CD8-positive, alpha-beta memory T cell (primary cell): ENCODE measurements around the gene IQCB1. TPM values are rescaled to one million over a fixed set of nuclear protein-coding genes. Genes with fewer than 3 reads are reported as not detected.

Experiments used
- CTCF ChIA-PET: fragments of 350-600 bp; sonication (Branson Sonifier 250); formaldehyde crosslinking; loops from one replicate; lab custom pipeline; 2021; ENCODE audit warnings: antibody characterized with exemption; lab: Charles Lee
- POLR2A ChIA-PET: fragments of 350-600 bp; sonication (Branson Sonifier 250); formaldehyde crosslinking; loops from one replicate; lab custom pipeline; 2021; ENCODE audit warnings: antibody characterized with exemption; lab: Charles Lee
- DNase-seq, 5 donors: peaks; one replicate each; pipeline versions ENCODE4 v3.0.0 to v3.0.0-alpha.2; 2020 to 2022; ENCODE audit warnings: mixed read lengths in 1 of 5
- H3K27ac ChIP-seq: one replicate; pipeline ENCODE4 v1.7.0; 2013; ENCODE audit warnings: low read depth, mild to moderate bottlenecking, low read length, moderate library complexity
- H3K27me3 ChIP-seq: 2 replicates; pipeline ENCODE4 v1.7.0; 2013; ENCODE audit warnings: low read length, mild to moderate bottlenecking; ENCODE audit not compliant: insufficient read depth, poor library complexity, severe bottlenecking
- H3K36me3 ChIP-seq: 2 replicates; pipeline ENCODE4 v1.7.0; 2013; ENCODE audit warnings: mild to moderate bottlenecking, low read length, moderate library complexity; ENCODE audit not compliant: insufficient read depth
- H3K4me1 ChIP-seq: 2 replicates; pipeline ENCODE4 v1.7.0; 2013; ENCODE audit warnings: mild to moderate bottlenecking, low read length, moderate library complexity; ENCODE audit not compliant: insufficient read depth
- H3K4me3 ChIP-seq: 2 replicates; pipeline ENCODE4 v1.7.0; 2013; ENCODE audit warnings: mild to moderate bottlenecking, low read length
- H3K9me3 ChIP-seq: 2 replicates; pipeline ENCODE4 v1.7.0; 2013; ENCODE audit warnings: mild to moderate bottlenecking, low read length
- H3K27ac Mint-ChIP-seq, 8 donors: one replicate each; pipeline ENCODE4 v1.8.0; 2020 to 2021; ENCODE audit warnings: mixed read lengths in 8 of 8, mild to moderate bottlenecking in 6 of 8, inconsistent platforms in 3 of 8, moderate library complexity in 3 of 8
- H3K27me3 Mint-ChIP-seq, 2 donors: one replicate each; pipeline ENCODE4 v1.8.0; 2020 to 2021; ENCODE audit warnings: mixed read lengths in 2 of 2, mild to moderate bottlenecking in 1 of 2, moderate library complexity in 1 of 2
- H3K36me3 Mint-ChIP-seq, 3 donors: one replicate each; pipeline ENCODE4 v1.8.0; 2020 to 2021; ENCODE audit warnings: mixed read lengths in 3 of 3, inconsistent platforms in 1 of 3, mild to moderate bottlenecking in 1 of 3
- H3K4me1 Mint-ChIP-seq, 3 donors: one replicate each; pipeline ENCODE4 v1.8.0; 2020 to 2021; ENCODE audit warnings: mixed read lengths in 3 of 3, inconsistent platforms in 1 of 3, mild to moderate bottlenecking in 1 of 3
- H3K4me3 Mint-ChIP-seq, 7 donors: one replicate each; pipeline ENCODE4 v1.8.0; 2020 to 2021; ENCODE audit warnings: mixed read lengths in 7 of 7, mild to moderate bottlenecking in 6 of 7, moderate library complexity in 4 of 7, inconsistent platforms in 2 of 7
- H3K9me3 Mint-ChIP-seq, 5 donors: one replicate each; pipeline ENCODE4 v1.8.0; 2020 to 2022; ENCODE audit warnings: mixed read lengths in 5 of 5, mild to moderate bottlenecking in 3 of 5, moderate library complexity in 2 of 5, inconsistent platforms in 1 of 5
- polyA plus RNA-seq: library from polyadenylated mRNA; unstranded; fragments of 300-500 nt; fragmentation: Illumina TruSeq; gene quantifications from one replicate; pipeline ENCODE4 v1.2.3, GENCODE V29; 2021
- total RNA-seq, 2 experiments: library from RNA; stranded (reverse); gene quantifications; one replicate each; pipeline ENCODE4 v1.2.3, GENCODE V29; 2021

Gene IQCB1
- total and polyA plus RNA-seq, 3 experiments from 2014 or later = 21.3 to 27.4 (median 27.3) TPM

DNA sequence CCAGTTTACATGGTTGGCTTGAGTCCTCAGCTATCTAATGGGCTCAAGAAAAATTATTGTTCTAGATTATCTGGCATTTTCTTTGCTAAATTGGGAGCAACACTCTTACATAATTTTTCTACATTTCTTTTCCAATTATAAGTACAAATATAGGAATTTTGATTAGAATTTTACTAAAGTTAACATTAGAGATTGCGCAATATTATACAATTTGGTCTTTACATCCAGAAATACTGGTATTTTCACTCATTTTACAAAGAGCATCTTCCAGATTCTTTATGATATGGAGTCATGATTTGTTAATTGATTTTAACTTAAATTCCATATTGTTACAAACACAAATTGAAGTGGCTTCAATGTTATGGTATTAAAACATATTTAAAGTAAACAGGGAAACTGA is 65.6 kb downstream of the IQCB1 start:
- Mint-ChIP-seq H3K27ac (no peak overlapping the region), H3K4me3 (no peak overlapping the region), H3K36me3 (peaks cover 14 to 53% (median 15%) of the 10 kb centered on the region in 3 donors), H3K4me1 (no peaks in the 10 kb centered on the region), H3K9me3 (no peaks in the 10 kb centered on the region), H3K27me3 (no peaks in the 10 kb centered on the region)
- ChIA-PET POLR2A (no interaction called here), CTCF (no interaction called here)
- Histone ChIP-seq H3K4me1 (no peaks in the 10 kb centered on the region), H3K27ac (no peak overlapping the region), H3K27me3 (no peaks in the 10 kb centered on the region), H3K9me3 (no peaks in the 10 kb centered on the region), H3K36me3 (peaks cover 4% of the 10 kb centered on the region), H3K4me3 (no peak overlapping the region)
- no peak for DNase-seq

DNA sequence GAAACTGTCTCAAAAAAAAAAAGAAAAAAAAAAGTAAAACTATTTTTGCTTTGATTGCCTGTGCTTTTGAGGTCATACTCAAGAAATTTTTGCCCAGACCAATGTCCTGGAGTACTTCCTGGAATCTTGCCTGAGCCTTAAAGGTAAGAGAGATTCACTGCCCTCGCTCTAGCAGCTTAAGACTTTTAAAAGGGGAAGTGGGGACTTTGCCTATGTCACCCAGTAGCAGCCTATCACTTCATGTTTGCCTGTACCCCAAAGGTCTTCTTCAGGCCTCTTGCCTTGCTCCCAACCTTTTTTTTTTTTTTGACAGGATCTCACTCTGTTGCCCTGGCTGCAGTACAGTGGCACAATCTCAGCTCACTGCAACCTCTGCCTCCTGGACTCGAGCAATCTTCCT is 66.4 kb downstream of the IQCB1 start:
- Mint-ChIP-seq H3K4me1 (no peaks in the 10 kb centered on the region), H3K27me3 (no peaks in the 10 kb centered on the region), H3K9me3 (no peaks in the 10 kb centered on the region), H3K27ac (no peak overlapping the region), H3K36me3 (peaks cover 7 to 45% (median 11%) of the 10 kb centered on the region in 3 donors), H3K4me3 (no peak overlapping the region)
- Histone ChIP-seq H3K27me3 (no peaks in the 10 kb centered on the region), H3K4me3 (no peak overlapping the region), H3K36me3 (peaks cover 2% of the 10 kb centered on the region), H3K9me3 (no peaks in the 10 kb centered on the region), H3K4me1 (no peaks in the 10 kb centered on the region), H3K27ac (no peak overlapping the region)
- CTCF ChIA-PET = no interaction called here
- DNase-seq = no peak
- POLR2A ChIA-PET = interaction anchor here (0.5 kb wide), 1 partner anchor 10 kb away, joined by 3 read pairs; no protein-coding TSS in a partner anchor

DNA sequence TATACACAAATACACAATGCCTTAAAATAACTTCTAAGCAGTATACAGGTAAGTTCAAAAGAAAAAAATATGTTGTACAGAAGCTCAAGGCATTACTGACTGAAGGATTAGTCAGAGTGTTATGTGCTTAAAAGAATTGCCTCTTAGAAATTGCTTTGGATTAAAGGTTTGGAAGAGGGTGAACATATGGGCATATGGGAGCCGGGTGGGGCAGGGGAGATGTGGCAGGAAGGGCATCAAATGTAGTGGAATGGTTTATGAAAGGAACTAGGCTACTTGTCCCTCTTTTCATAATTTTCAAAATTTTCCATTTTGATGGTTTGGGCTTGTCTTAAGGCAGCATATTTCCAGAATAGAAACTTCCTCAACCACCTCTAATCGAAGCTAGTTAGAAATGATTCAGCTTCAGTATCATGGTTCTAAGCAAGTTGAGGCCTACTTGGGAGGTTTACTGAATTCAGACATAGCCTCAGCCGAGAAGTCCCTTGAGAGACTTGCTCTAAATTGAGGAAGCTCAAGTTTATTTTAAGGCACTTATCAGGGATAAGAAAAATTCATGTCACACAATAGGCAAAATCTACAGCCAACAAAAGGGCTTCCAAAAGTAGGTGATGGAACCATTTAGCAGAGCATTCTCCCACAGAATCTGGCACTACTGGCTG is 75.2 kb downstream of the IQCB1 start:
- Histone ChIP-seq H3K9me3 (no peaks in the 10 kb centered on the region), H3K27ac (no peak overlapping the region), H3K4me3 (no peak overlapping the region), H3K4me1 (no peaks in the 10 kb centered on the region), H3K36me3 (no peaks in the 10 kb centered on the region), H3K27me3 (no peaks in the 10 kb centered on the region)
- no peak overlapping the region for H3K4me3 Mint-ChIP-seq
- no peaks in the 10 kb centered on the region for H3K4me1 Mint-ChIP-seq
- DNase-seq = no peak
- ChIA-PET POLR2A (no interaction called here), CTCF (no interaction called here)
- no peak overlapping the region for H3K27ac Mint-ChIP-seq
- peaks cover 0 to 16% of the 10 kb centered on the region in 2 donors for H3K27me3 Mint-ChIP-seq
- peaks cover 0 to 4% (median 0%) of the 10 kb centered on the region in 3 donors for H3K36me3 Mint-ChIP-seq
- no peaks in the 10 kb centered on the region for H3K9me3 Mint-ChIP-seq

DNA sequence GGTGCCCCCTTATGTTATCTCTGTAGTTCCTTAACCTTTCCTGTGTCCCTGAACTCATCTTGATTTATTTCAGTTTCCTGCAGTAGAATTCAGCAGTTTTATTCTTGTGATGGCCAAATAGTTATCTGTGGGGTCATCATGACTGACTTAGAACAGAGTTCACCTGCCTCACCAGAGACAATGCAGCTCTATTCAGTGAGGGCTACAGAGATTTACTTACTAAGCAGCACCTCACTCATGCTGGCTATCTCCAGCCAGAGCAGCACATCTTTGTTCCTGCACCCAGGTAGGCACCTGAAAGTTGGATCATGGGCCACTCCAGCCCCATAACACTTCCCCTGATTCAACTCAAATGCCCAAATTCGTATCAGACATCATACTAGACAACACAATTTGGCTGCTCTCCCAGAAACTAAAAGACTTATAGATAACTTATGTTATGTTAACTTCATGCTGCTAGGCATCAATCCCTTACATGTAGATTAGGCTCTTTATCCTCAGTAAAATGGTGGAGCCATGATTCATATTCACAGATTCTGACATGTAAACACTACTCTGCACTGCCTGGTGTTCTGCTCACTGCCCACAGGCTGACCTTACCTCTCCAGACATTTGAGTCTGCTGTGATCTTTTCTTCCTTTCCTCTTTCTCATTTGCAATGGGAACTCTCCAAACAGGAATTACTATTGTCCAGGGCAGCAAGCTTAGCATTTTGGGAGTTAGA is 76.0 kb downstream of the IQCB1 start:
- H3K4me3 Mint-ChIP-seq = no peak overlapping the region

DNA sequence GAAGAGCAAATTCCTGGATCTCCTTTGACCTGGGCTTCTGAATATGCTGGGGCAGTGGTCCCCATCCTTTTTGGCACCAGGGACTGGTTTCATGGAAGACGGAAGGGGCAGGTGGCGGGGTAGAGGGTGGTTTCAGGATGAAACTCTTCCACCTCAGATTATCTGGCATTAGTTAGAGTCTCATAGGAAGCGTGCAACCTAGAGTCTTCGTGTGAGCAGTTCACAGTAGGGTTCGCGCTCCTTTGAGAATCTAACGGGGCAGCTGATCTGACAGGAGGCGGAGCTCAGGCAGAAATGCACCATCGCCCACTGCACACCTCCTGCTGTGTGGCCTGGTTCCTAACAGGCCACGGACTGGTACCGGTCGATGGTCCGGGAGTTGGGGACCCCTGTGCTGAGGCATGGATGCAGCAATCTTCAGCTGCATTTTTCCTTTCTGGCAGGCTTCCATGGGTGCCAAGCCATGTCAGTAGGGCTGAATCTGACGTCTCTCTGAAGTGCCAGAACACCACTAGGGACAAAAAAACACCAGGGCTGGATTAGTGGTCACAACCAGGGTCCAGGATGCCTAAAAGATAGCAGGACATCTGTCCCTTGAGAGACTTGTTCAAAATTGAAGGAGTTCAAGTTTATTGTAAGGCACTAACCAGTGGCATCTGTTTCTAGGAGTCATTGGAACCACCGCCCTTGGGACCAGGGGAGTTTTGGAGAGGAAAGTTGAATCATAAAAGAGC is 76.9 kb downstream of the IQCB1 start:
- H3K36me3 Mint-ChIP-seq = peaks cover 0 to 4% (median 0%) of the 10 kb centered on the region in 3 donors
- POLR2A ChIA-PET = no interaction called here
- peak overlapping the region in 1 of 8 donors; percentile 23 for H3K27ac Mint-ChIP-seq
- CTCF ChIA-PET = no interaction called here
- H3K27me3 Mint-ChIP-seq = peaks cover 0 to 16% of the 10 kb centered on the region in 2 donors
- H3K4me3 Mint-ChIP-seq = no peak overlapping the region
- no peak overlapping the region for H3K27ac ChIP-seq
- no peaks in the 10 kb centered on the region for H3K4me1 ChIP-seq
- H3K4me1 Mint-ChIP-seq = no peaks in the 10 kb centered on the region
- H3K9me3 Mint-ChIP-seq = no peaks in the 10 kb centered on the region
- no peaks in the 10 kb centered on the region for H3K27me3 ChIP-seq
- H3K36me3 ChIP-seq = no peaks in the 10 kb centered on the region
- no peak for DNase-seq
- H3K4me3 ChIP-seq = no peak overlapping the region
- H3K9me3 ChIP-seq = no peaks in the 10 kb centered on the region

More for the DNA sequence above, 76.0 kb downstream of the IQCB1 start:
- H3K9me3 Mint-ChIP-seq = no peaks in the 10 kb centered on the region
- H3K27me3 Mint-ChIP-seq = peaks cover 0 to 16% of the 10 kb centered on the region in 2 donors
- H3K27ac ChIP-seq = no peak overlapping the region
- no peaks in the 10 kb centered on the region for H3K36me3 ChIP-seq
- no peak for DNase-seq
- no peaks in the 10 kb centered on the region for H3K4me1 Mint-ChIP-seq
- H3K9me3 ChIP-seq = no peaks in the 10 kb centered on the region
- H3K27me3 ChIP-seq = no peaks in the 10 kb centered on the region
- peaks cover 0 to 4% (median 0%) of the 10 kb centered on the region in 3 donors for H3K36me3 Mint-ChIP-seq
- H3K27ac Mint-ChIP-seq = no peak overlapping the region
- POLR2A ChIA-PET = no interaction called here
- no peak overlapping the region for H3K4me3 ChIP-seq
- CTCF ChIA-PET = no interaction called here
- no peaks in the 10 kb centered on the region for H3K4me1 ChIP-seq

DNA sequence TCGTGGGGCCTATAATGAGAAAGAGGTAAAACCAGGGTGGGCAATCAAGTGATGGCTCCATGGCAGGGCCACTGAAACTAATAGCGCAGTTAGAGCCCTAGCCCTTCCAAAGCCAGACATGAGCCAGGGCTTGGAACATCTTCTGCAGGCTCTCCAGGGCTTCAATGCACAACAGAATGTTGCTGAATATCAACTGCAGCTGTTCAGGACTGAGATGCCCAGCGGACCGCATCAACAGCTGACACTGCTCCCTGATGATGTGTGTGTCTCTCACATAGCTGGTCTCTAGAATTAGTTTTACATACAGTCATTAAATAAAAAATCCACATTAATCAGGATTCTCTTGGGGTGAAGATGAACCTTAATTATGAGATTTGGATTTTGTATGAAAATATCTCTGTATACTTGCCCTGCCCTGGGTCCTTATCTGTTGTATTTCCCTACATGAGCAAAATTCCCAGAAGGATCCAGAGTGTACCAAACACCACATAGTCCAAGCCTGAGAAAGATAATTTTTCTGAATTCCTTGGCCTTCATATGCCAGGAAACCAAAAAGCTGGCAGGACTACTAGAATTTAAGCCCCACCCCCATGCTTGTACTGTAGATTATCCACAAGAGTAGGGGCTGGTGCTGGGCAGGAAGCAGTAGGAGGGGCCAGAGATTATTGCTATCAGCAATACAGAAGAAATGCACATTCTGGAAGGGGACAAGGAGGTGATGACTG is 77.6 kb downstream of the IQCB1 start:
- Mint-ChIP-seq H3K27me3 (peaks cover 4 to 12% of the 10 kb centered on the region in 2 donors), H3K4me1 (no peaks in the 10 kb centered on the region), H3K27ac (no peak overlapping the region), H3K36me3 (peaks cover 0 to 4% (median 0%) of the 10 kb centered on the region in 3 donors), H3K4me3 (no peak overlapping the region), H3K9me3 (no peaks in the 10 kb centered on the region)
- ChIA-PET CTCF (no interaction called here), POLR2A (no interaction called here)
- Histone ChIP-seq H3K4me3 (no peak overlapping the region), H3K9me3 (no peaks in the 10 kb centered on the region), H3K4me1 (no peaks in the 10 kb centered on the region), H3K27ac (no peak overlapping the region), H3K36me3 (no peaks in the 10 kb centered on the region), H3K27me3 (no peaks in the 10 kb centered on the region)
- no peak for DNase-seq

DNA sequence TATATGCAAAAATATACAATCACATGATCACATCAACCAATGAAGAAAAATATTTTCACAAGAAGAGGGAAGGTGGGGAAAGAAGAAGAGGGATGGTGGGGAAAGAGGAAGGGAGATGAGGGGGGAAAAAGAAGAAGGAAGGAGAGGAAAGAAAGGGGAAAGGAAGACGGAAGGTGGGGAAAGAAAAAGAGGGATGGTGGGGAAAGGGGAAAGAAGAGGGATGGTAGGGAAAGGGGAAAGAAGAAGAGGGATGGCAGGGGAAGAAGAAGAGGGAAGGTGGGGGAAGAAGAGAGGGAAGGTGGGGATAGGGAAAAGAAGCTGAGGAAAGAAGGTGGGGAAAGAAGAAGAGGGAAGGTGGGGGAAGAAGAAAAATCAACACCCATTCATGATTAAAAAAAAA is 82.1 kb downstream of the IQCB1 start:
- Histone ChIP-seq H3K27me3 (no peaks in the 10 kb centered on the region), H3K4me1 (peaks cover 19% of the 10 kb centered on the region), H3K4me3 (no peak overlapping the region), H3K9me3 (no peaks in the 10 kb centered on the region), H3K36me3 (no peaks in the 10 kb centered on the region), H3K27ac (no peak overlapping the region)
- no peak for DNase-seq
- ChIA-PET POLR2A (no interaction called here), CTCF (no interaction called here)
- Mint-ChIP-seq H3K4me3 (no peak overlapping the region), H3K27me3 (peaks cover 13 to 14% of the 10 kb centered on the region in 2 donors), H3K4me1 (peaks cover 0 to 3% (median 0%) of the 10 kb centered on the region in 3 donors), H3K27ac (no peak overlapping the region), H3K9me3 (peaks cover 0 to 2% (median 0%) of the 10 kb centered on the region in 5 donors), H3K36me3 (peaks cover 1 to 4% (median 1%) of the 10 kb centered on the region in 3 donors)
